ENCODE data around the gene CABLES2. TPM values are rescaled to one million over a fixed set of nuclear protein-coding genes. Genes with fewer than 3 reads are reported as not detected.

The CABLES2 gene
- total RNA-seq, 4 donors from 2014 or later = 7.2 to 33.8 (median 11.1) TPM

DNA sequence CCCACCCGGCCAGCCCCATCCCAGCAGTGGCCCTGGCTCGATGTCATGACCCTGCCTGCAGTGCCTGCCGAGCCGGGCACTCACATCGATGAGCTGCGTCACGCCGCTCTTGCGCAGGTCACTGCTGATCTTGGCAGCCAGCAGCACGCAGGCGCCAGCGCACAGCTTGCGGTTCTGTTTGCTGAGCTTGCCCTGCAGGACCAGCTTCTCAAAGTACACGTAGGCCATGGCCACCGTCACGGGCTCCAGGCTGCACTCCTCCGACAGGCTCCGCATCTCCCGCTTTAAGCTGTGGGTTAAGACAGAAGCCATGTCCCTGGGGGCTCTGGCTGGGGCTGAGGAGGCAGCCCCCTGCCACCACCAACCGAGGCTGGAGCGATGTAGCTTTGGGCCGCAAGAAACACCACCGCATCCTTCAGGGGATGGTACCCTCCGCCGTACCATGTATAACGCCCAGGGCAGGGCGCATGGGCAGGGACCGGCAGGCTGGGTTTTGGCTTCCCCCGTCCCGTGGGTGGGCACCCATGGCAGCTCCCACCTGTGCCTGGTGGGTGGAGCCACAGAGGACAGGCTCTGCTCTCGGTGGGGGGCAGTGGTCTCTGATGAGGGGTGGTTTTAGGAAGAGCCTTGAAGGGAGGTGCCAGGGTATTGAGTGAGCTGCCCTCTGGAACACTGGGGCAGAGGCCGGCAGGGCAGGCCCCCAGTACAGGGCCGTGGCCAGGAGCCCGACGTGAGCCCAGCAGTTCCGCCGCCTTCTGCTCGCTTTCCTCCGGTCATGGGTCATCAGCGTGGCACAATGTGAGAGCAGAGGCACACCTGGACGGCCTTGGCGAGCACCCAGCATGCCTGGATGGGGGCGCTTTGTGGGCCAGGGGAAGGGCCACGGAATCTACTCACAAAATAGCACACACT is 15.7 kb downstream of the CABLES2 start:
- Histone ChIP-seq H3K9me3 (no peaks in the 10 kb centered on the region), H3K27ac (no peak overlapping the region), H3K27me3 (no peaks in the 10 kb centered on the region), H3K4me1 (peaks cover 0 to 12% (median 9%) of the 10 kb centered on the region in 4 donors), H3K36me3 (peaks cover 0 to 30% (median 0%) of the 10 kb centered on the region in 3 donors), H3K4me3 (no peak overlapping the region)
- DNase-seq = no peak
- TF ChIP-seq, protein P1, sequence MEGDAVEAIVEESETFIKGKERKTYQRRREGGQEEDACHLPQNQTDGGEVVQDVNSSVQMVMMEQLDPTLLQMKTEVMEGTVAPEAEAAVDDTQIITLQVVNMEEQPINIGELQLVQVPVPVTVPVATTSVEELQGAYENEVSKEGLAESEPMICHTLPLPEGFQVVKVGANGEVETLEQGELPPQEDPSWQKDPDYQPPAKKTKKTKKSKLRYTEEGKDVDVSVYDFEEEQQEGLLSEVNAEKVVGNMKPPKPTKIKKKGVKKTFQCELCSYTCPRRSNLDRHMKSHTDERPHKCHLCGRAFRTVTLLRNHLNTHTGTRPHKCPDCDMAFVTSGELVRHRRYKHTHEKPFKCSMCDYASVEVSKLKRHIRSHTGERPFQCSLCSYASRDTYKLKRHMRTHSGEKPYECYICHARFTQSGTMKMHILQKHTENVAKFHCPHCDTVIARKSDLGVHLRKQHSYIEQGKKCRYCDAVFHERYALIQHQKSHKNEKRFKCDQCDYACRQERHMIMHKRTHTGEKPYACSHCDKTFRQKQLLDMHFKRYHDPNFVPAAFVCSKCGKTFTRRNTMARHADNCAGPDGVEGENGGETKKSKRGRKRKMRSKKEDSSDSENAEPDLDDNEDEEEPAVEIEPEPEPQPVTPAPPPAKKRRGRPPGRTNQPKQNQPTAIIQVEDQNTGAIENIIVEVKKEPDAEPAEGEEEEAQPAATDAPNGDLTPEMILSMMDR (IDR thresholded peaks at IDR 0.05) = no peak
- TF ChIP-seq POLR2A (IDR thresholded peaks at IDR 0.05) = no peak

DNA sequence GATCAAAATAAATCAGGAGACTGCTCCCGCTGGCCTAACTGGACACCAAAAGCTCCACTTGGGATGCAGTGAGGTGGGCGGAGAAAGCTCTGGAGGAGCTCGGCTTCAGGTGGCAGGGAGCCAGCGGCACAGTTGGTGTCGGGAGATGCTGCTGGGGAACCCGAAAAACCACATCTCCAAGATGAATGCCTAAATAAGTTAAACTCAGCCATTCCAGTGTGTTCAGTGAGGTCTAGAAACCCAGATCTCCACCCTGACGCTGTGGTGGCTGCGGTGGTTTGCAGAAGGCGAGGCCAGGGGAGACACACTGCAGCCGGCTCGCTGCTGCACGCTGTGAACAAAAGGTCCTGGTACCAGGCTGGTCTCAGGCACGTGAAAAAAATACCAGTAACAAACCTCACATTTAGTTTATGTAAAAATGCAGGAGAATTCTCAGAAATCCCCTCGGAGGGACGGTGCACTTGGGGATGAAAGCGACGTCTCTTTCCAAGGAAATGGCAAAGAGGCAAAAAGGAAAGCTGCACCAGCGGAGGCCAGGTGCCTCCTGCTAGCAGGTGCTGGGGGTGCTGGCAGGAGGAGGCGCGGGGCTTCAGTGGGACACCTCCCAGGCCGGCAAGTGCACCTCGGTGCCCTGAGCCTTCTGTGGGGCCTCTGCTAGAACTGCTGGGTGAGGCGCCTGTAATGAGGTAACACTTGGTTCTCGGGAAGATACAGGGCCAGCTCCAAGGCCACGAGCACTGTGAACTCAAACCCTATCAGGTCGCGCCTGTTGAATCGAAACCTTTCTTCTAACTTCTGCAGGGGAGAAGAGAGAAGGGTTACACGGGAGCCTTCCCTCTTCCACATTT is 16.5 kb downstream of the CABLES2 start:
- no peak for TF ChIP-seq POLR2A (IDR thresholded peaks at IDR 0.05)
- TF ChIP-seq, protein P1 (IDR thresholded peaks at IDR 0.05) = no peak
- no peak for DNase-seq
- Histone ChIP-seq H3K36me3 (peaks cover 0 to 30% (median 0%) of the 10 kb centered on the region in 3 donors), H3K9me3 (no peaks in the 10 kb centered on the region), H3K27ac (no peak overlapping the region), H3K4me1 (peaks cover 0 to 18% (median 15%) of the 10 kb centered on the region in 4 donors), H3K4me3 (no peak overlapping the region), H3K27me3 (no peaks in the 10 kb centered on the region)

DNA sequence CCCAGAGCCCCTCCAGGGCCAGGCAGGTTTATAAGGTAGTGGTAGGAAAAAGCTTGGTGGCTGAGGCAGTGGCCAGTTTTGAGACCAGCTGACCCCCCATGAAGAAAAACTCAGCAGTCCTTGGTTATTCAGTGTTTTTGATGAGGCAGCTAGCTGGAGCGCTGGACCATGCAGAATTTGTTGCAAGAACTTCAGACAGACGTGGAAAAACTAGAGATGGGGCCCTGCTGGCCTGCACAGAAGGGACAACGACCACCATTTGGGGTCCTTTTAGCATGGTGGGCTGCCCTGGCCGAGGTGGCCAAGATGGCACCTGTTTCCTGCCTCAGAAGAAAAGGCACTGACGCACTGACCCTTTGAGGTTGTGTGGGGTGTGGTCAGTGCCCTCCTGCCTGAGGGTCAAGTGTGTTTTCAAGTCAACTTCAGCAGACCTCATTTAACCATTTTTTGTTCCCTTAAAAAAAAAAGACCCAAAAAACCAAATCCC is 17.4 kb downstream of the CABLES2 start:
- peaks cover 0 to 30% (median 0%) of the 10 kb centered on the region in 3 donors for H3K36me3 ChIP-seq
- no peak for DNase-seq

DNA sequence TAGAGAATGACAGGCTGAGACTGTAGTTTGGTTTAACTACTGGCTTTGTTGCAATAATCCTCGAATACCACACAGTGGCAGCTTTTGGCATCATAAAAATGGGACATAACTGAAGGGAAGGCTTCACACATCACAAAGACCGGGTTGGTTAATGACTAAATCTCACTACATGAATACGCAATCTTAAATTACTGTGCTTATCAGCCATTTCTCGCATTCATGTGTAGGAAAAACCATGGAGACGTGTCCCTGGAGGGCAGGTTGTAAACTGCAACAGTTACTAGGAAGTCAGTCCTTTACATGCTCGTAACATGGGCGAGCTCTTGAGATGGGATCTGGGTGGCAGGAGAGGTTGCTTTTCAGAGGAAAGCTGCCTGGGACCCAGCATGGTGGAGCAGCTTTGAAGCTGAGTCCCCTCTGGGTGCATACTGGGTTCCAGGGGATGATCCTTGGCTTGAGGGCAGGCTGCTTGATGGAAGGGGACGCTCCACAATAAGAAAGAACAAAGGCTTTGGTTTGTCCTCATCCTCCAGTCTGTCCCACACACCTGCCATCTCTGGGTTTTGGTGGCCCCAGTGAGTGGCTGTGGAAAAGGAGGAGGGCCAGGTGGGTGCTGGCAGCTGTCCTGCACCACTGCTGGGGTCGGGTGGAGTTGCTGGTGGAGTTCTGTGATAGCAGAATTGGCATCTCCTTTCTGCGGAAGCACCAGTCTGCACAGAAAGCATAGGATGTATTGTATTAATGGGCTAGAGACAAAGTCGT is 18.1 kb downstream of the CABLES2 start:
- no peak for TF ChIP-seq POLR2A (IDR thresholded peaks at IDR 0.05)
- TF ChIP-seq, protein P1 (IDR thresholded peaks at IDR 0.05) = peak in 1 of 6 experiments; percentile 13
- Histone ChIP-seq H3K27ac (no peak overlapping the region), H3K4me1 (peaks cover 0 to 23% (median 16%) of the 10 kb centered on the region in 4 donors), H3K9me3 (no peaks in the 10 kb centered on the region), H3K27me3 (no peaks in the 10 kb centered on the region), H3K36me3 (peaks cover 0 to 29% (median 0%) of the 10 kb centered on the region in 3 donors), H3K4me3 (no peak overlapping the region)
- DNase-seq = no peak

More for the DNA sequence above, 17.4 kb downstream of the CABLES2 start:
- Histone ChIP-seq H3K4me1 (peaks cover 0 to 23% (median 16%) of the 10 kb centered on the region in 4 donors), H3K27ac (no peak overlapping the region), H3K9me3 (no peaks in the 10 kb centered on the region), H3K4me3 (no peak overlapping the region), H3K27me3 (no peaks in the 10 kb centered on the region)
- TF ChIP-seq, protein P1 (IDR thresholded peaks at IDR 0.05) = no peak
- TF ChIP-seq POLR2A (IDR thresholded peaks at IDR 0.05) = no peak
